GM19239 (cell line): ENCODE results near the gene FRMD6.
"Not testable (repeated sequence)": the region's sequence is repeated elsewhere in the genome, so short reads cannot be mapped to it uniquely, and the experiment has no call there.

Source experiments
- DNase-seq: peaks from one replicate; pipeline ENCODE4 v3.0.0; 2011; ENCODE audit warnings: low spot score; ENCODE audit not compliant: insufficient read length
- FAIRE-seq: peaks from 2 replicates; lab custom pipeline; 2011; peaks lifted over from hg19 to GRCh38; lab: Jason Lieb, UNC

FRMD6 gene

DNA sequence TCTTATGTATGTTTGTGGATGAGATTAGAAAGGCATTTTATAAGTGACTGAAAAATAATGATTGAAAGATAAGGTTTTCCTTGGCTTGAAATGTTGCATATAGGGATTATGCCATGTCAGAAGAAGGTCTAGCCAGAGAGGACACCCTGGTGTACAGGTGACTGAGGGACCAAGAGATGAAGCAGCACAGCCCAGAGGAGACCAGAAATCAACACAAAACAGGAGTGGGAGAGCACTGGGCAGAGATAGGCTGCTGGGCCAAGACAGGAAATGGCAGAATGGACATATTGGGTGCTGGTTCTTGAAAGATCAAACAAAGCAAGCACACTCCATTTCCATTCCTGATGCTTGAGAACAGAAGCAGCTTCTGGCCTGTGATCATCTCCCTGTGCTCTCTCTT lies 24.4 kb upstream of the FRMD6 start:
- FAIRE-seq (peak; percentile 48), DNase-seq (no peak)

DNA sequence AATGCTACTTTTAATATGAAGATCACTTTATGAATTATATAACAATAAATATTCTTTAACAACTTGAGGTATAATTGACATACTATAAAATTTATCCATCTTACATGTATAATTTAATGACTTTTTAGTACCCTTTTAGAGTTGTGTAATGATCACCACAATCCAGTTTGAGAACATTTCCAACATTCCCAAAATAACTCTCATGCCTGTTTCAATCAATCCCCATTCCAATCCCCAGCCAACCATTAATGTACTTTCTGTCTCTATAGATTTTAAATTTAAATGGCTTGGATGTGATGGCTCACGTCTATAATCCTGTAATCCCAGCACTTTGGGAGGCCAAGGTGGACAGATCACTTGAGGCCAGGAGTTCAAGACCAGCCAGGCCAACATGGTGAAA lies 23.5 kb upstream of the FRMD6 start:
- FAIRE-seq (no peak), DNase-seq (no peak)

DNA sequence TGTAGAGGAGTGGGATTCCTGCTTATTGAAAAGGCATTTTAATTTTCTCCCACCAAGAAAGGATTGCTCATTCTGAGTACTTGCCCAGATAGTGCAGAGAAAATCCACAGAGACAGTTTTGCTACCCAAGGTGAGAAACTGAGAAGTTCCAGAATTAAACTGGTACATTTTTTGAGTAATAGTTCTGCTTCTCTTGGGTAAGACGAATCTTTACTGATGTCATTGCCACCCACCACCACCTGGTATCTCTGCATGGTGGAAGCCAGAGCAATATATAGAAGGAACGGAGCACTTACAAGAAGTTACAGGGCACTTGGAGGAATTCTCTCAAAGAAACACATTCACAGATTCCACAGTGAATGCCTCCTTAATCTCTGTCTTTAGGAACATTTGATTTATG lies 20.7 kb upstream of the FRMD6 start:
- no peak for FAIRE-seq
- DNase-seq: no peak

DNA sequence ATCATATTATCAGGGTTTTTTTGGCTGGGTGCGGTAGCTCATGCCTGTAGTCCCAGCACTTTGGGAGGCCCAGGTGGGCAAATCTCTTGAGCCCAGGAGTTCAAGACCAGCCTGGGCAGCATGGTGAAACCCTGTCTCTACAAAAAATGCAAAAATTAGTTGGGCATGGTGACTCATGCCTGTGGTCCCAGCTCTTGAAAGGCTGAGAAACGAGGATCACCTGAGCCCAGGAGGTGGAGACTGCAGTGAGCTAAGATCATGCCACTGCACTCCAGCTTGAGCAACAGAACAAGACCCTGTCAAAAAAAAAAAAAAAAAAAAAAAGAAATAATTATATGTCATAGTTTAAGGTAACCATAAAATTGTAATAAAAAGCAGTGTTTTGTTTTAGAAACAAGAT lies 18.4 kb upstream of the FRMD6 start:
- DNase-seq, FAIRE-seq: not testable (repeated sequence)

DNA sequence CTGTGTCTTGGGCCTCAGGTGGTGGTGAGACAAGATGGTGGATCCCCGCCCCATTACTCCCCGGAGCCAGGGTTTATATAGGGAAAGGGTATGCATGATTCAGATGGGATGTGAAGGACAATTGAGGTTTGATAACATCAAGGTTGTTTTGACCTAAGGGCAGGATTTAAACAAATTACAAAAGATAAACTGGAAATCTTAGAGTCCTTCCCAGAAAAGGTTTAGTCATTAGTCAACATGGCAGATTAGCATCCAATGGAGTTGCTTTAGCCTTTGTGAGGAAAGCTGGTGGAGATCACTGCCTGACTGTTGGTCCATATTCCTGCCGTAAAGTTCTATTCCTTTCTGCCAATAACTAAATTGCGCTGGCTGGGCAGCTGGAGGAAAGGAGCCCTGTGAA lies 15.6 kb upstream of the FRMD6 start:
- FAIRE-seq: no peak

DNA sequence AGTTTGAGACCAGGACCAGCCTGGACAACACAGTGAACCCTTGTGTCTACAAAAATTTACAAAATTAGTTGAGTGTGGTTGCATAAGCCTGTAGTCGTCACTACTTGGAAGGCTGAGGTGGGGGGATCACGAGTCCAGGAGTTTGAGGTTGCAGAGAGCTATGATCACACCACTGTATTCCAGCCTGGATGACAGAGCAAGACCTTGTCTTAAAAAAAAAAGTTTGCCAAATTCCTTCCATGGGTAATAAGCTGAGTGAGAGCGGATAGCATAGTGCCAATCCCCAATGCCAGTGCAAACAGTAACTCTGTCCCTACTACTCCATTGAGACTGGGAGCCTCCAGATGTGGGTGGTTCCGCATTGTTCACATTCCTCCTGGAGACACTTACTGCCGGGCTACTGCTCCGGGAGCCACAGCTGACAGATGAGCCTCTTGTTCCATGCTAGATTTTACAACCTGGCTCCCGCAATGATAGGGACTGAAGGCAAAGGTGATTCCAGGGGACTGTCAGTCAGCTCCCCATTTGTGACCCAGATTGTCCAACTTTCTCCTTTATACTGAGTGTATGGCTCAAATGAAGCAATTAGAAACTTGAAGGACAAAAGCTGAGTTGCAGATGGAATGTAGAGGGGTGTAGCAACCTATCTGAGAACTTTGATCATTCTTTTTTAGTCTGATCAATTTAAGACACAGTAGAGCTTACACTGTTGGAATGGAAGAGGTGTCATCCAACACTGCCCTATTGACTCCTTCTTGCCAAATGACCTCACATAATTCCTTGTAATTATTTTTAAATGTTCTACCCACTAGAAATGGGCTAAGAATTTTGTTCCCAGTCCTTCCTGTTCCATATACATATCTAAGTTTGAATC lies 13.4 kb upstream of the FRMD6 start:
- FAIRE-seq: no peak
- DNase-seq: no peak

More for the DNA sequence above, 15.6 kb upstream of the FRMD6 start:
- no peak for DNase-seq

DNA sequence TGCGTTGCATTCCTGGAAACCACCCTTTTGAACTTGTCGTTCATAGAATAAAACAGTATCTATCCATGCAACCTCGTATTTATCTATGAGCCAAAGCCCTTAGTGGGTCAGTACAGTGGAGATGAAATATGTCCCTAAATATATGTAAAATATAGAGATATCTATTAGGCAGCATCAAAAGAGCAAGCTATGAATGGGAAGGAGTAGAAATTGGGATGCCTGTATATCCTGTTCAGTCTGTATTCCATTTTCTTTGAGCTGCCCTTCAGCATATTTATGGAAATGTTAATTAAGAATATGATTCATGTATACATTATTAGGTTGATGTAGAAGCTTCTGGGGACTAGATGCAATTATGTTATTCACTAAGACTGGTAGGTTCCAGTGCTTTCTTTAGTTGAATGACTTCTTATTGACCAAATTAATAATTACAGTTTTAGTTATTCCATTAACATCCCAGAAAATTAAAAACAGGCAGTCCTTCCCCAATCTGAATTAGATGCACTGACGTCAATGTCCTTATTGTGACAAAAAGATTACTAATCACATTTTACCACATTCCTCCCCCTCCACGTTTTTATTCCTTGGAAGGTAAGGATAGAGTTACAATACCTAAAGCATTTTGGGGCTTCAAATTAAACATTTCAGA lies 11.9 kb upstream of the FRMD6 start:
- no peak for FAIRE-seq
- no peak for DNase-seq

DNA sequence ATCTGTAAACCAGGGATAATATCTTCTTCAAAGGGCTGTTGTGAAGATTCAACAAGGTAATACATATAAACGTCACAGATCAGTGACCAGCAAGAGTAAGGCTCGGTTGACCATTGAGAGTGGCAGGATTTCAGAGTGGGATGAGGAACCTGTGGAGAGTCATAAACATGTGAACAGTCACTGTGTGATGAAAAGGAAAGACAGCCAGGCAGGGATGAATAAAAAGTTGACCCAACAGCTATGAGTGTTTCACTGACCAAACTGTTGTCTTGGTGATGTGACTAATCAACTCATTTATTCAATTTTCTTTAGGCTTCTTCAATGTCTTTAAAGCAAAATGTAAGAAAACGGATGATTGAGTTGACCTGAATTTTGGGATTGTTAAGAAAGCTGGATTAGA lies 8.6 kb upstream of the FRMD6 start:
- DNase-seq (no peak), FAIRE-seq (no peak)

DNA sequence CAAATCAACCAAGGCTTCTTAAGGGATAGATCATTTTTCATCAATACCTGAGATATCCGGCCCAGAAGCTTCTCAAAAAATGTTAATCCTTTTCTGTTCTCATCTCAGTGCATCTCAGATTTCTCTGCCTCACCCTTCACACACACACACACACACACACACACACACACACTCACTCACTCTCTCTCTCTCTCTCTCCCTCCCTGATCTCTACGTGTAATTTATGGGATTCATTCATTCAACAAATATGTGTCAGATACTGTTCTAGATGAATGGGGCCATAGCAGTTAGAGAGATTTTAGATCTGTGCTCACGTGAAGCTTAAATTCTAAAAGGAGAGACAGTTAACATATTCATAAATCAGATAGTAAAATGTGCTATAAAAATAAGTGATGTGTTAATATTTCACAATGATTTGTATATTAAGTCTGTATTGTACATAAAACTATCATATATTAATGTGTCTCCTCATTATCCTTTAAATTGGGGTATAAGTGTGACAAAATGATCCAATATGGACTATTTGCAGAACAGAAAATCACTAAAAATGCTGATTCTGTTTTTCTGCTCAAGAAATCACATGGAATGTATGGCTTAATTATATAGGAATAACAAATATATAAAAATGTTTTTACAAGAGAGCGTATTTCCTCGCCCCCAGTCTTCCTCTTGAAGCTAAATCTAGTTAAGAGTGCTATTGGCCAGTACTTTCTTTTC lies 7.3 kb upstream of the FRMD6 start:
- no peak for DNase-seq
- FAIRE-seq: no peak

DNA sequence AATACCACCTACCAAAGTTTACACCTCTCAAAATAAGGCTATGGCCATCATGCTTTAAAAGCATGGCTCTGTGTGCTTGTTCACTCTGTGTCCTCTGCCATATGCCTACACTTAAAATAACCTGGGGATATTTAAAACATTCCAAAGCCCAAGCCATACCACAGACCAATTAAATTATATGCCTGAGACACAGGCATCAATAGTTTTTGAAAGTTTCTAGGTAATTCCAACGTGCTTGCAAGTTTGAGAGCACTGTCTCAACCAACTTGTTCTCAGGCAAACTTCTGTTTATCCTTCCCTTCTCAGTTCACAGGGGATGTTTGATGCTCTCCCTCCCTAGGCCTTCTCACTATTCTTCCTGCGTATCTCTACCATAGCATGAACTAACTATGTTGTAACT lies 3.4 kb upstream of the FRMD6 start:
- no peak for DNase-seq
- no peak for FAIRE-seq

DNA sequence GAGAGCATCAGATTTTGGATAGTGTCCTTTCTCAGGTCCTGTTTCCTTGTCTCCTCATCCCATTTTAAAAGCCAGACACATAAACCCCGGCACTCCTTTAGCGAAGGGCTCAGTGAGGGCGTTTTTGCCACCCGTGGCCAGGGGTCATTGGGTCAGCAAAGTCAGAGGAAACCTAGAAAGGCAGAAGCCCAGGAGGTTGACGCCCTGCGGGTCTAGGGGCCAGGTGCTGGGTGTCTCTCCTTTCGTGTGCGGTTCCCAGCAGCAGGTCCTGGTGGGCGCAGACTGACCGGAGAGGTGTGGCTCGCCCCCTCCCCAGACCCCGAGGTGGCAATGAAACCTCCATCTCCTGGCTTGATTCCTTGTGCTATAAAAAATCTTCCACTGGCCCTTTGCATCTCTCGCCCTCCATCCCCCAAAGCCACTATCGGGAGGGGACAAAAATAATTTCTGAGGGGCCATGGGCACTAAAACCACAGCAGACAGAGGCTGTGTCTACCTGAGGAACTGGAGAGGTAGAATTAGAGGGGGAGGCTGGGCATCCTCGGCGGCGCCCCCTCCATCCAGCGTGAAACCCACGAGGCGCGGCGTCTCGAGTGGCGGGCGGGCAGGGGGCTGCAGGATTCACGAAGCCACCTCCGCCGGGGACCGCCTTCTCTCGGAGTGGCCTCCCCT lies 858 bp upstream of the FRMD6 start:
- no peak for FAIRE-seq
- DNase-seq: no peak

DNA sequence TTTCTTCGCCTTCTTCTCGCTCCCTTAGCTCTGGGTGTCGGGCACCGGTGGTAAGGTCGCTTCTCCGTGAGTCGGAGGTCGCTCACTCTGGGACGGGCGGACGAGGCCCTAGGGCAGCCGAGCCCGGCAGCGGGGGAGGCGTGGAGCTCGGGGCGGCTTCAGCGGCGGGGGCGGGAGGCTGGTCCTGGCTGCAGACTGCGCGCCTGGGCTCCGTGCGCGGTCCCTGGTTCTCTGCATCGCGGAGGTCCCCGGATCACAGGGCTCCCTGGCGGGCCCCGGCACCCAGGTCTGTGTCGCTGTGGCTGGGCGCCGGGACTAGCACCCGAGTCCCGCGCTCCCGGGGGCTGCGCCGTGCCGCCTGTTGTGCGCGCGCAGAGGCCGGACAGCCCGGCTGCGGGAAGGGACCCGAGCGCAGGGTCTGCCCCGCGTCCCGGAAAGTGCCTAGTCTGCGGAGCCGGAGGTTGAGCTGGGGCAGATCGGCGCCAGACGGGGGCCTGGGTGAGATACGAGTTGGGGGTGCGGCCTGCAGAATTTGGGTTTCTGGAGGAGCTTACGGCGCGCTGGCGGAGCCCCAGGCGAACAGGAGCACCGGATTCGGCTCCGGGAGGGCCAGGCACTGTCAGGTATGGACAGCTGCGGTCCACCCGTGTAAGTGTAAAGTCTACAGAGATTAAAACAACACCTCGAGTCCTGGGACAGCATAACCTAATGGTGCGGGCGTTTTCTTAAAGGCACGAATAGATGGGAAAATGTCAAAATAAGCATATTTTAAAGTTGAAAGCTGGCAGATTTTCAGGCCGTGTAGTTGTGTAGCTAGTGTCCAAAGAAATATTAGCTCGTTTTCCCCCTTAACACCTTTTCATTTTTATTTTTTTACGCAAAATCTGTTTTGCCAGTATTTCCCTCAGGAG lies 713 bp downstream of the FRMD6 start:
- FAIRE-seq (no peak), DNase-seq (peak; percentile 8)

DNA sequence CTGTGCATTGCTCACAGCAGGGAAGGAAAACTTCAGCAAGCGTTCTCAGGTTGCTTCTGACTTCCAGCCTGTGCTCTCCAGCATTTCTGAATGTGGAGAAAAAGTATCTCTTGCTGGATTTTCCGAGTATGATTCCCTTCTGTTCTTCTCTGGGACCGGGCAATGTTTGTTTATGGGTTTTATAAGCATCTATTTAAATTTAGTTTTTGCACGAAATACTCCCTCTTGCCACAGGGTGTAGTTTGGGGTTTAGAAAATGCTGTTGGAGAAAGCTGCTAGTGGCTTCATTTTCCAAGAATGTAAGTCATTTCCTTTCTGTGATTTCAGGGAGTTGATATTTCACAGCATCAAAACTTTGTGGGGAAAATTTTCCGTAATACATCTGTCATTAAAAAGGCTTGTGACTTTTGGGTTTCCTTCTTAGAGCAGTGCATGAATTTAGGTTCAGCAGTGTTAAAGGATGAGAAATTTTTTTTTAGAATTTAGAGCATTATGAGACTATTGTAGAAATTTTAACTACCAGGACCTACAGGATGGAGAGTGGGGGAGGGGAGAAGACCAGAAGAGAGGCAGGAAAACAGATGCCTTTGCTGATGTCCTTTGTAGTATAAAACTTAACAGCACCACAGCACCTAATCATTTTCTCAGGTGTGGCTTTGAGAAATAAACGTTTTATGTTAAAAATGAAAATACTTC lies 1.5 kb downstream of the FRMD6 start:
- DNase-seq (no peak), FAIRE-seq (no peak)

DNA sequence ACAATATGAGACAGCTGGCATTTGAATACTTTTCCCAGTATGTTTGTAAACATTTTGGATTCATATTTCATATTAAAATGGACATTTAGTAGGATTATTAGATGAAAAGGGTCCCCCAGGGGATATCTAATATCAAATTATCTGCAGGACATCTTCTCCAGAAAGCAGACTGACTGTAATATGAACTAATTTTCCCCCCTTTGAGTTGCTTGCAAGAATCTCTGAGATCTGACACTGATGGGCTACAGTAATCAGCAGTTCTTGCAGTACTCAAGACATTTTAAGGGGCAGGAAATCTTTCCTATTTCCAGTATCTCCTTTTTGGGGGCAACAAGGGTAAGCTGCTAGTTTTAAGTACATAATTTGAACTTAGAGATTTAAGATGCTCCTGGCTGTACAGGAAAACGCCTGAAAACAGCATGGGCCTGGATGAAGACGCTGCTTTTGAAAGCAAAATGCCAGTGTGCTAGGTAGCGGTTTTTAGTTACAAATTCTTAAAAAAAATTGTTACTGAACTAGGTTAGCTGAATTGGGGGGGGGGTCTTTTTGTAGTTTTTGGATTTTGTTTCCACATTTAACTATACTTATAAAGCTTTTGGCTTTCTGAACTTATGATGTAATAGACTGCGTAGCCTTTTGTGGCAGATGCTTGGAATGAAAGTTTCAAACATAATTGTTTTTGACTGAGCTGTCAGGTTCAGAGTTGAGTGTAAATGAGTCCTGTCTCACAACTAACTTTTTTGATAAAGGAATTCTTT lies 2.2 kb downstream of the FRMD6 start:
- FAIRE-seq (no peak), DNase-seq (no peak)

DNA sequence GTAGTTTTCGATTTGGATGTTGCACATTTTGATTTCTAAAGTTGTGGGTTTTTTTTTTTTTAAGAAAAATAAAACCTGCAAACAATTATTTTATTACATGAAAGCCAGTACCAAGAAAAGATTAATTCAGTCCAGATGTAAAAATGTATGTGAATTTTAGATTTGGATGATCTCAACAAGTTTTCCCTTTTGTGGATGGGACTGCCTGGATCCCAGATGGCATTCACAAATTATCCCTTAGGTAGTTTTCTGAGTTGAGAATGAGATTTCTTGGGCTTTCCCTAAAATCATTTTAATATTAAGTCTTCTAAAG lies 2.8 kb downstream of the FRMD6 start:
- no peak for DNase-seq

DNA sequence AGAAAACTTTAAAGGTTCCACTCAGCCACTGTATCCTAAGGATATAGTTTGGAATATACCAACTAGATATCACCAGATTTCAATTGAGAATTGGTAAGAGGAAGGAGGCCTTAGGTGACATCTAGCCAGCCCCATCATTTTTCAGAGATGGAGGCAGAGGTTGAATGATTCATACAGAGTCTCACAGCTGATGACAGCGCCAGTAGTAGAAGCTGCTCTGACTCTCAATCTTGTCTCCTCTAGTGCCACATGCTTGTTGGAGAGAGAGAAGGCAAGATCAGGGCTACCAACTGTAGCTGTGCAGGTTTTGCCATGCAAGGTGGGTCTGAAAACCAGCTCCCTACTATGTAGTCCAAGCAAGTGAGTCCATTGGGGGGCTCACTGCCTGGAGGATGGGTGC lies 6.1 kb downstream of the FRMD6 start:
- DNase-seq (no peak), FAIRE-seq (no peak)

More for the DNA sequence above, 2.8 kb downstream of the FRMD6 start:
- FAIRE-seq: no peak

DNA sequence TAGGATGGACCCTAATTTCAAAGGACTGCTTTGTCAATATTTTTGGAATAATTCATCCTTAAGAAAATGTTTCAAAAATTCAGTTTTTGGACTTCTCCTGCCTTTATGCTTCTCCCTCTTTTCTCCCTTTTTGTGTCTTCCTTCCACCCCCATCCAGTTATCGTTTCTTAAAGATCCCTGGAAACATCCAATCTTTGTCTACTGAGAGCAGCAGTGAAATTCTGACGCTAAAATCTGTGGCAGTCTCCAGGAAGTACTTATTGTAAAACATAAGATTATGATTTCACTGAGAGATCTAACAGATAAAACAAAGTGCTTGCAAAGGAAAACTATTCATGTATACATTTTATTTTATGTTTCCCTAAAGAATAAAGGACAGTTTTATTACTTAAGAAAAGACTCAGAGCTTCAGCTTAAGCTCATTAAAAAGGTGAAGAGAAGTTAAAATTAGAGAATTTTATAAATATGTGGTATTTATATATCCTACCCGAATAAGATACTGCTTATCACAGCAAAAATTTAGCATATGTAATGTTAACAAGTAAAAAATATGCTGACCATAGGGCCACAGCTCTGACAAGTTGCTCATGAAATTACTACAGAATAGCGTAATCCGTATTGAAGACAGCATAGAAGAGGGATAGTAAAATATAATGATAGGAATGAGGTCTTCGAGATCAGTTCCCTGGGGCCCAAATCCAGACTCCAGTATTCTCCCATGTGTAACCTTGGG lies 6.9 kb downstream of the FRMD6 start:
- DNase-seq (no peak), FAIRE-seq (no peak)

DNA sequence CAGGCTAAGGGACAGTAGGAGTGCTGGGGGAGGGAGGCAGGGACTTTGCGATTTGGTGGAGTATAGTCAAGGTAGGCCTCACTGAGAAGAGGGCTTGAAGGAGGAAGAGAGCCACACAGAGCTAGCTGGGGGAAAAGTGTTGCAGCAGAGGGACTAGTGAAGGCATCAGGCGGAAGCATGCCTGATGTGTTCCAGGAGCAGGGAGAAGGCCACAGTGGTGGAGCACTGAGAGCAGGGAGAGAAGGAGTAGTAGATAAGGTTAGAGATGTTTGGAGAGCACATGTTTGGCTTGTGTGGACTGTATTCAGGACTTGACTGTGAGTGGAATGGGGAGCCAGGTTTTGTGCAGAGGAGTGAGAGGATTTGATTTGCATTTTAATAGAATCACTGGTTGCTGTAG lies 9.0 kb downstream of the FRMD6 start:
- FAIRE-seq (no peak), DNase-seq (no peak)
